Measurements from ENCODE around the gene LEFTY1. TPM values are rescaled to one million over a fixed set of nuclear protein-coding genes. Genes with fewer than 3 reads are reported as not detected.

Gene LEFTY1
- total RNA-seq, 2 experiments from 2014 or later, result 0.19 TPM; not detected in 1

DNA sequence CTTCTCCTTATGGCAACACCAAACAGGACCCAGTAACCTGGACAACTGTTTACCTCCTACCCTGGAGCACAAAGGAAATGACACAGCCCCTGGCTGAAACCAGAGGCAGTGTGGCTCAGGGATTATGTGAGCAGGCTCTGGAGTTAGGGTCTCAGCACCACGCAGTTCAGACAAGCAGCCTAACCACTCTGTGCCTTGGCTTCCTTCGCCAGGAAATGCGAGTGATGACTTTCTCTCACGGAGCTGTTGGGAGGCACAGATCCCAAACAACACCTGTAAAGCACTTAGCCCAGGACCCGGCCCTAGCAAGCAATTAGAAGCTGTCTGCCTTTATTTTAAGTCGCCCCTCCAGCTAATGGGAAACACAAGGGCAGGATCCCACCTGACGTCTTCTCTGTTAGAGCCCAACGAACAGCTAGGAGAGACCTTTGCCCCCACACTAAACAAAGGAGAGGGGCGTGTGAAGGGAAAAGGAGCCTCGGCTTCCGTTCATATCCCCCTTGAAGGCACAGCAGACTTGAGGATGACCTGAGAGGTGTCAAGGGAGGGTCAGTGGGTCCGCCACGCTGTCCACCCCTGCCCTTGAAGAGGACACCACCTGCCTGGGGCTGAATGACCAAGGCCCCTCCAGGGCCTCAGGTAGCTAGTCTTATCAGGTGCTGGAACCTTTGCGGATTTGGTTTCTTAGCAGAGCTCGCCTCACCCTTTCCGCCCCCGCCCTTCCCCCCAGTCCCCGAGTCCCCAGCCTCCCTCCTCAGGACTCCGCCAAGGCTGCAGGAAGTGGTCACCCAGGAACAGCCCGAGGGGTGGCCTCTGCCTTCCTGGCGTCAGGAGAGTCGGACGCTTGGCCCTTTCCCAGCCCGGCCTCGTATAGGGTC lies 7.6 kb downstream of the LEFTY1 start:
- Mint-ChIP-seq H3K36me3 (peaks cover 11% of the 10 kb centered on the region), H3K4me1 (peaks cover 43% of the 10 kb centered on the region), H3K9me3 (no peaks in the 10 kb centered on the region), H3K27me3 (peaks cover 7% of the 10 kb centered on the region), H3K27ac (peak overlapping the region; percentile 90), H3K4me3 (peak overlapping the region; percentile 87)
- ATAC-seq (ENCODE audit: low read depth), result peak; percentile 38
- POLR2A ChIA-PET, result interaction anchor here (0.6 to 4.5 kb wide), 22 partner anchors 9 to 454 kb away, joined by 3 to 63 read pairs (median 6); partner anchors contain the start of genes H3-3A, LBR, PYCR2 and SDE2
- peak; percentile 70 for DNase-seq

DNA sequence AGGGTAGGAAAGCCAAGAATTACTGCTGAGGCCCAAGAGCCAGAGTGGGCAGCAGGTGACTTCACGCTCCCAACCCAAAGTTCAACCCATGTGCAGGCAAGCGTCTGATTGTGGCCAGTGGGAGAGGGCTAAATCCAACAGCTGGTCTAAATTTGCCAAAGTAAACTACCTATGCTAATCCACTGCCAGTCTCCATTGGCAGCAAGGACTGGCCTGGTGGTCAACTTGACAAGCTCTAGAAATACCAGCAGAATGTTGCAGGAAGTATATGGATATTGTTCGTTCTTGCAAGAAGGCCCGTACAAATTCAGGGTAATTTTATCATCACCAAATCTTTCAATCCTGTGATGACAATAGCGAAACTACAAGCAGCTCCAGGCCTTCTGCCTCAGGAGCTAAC lies 8.3 kb downstream of the LEFTY1 start:
- H3K4me3 Mint-ChIP-seq, result peak overlapping the region; percentile 87
- POLR2A ChIA-PET, result interaction anchor here (0.7 to 4.5 kb wide), 15 partner anchors 9 to 413 kb away, joined by 3 to 63 read pairs (median 10); partner anchors contain the start of genes PYCR2, SDE2 and SRP9
- H3K9me3 Mint-ChIP-seq, result no peaks in the 10 kb centered on the region
- peak overlapping the region; percentile 90 for H3K27ac Mint-ChIP-seq
- no peak for DNase-seq
- peaks cover 7% of the 10 kb centered on the region for H3K27me3 Mint-ChIP-seq
- H3K4me1 Mint-ChIP-seq, result peaks cover 49% of the 10 kb centered on the region
- ATAC-seq (ENCODE audit: low read depth), result no peak
- peaks cover 14% of the 10 kb centered on the region for H3K36me3 Mint-ChIP-seq

DNA sequence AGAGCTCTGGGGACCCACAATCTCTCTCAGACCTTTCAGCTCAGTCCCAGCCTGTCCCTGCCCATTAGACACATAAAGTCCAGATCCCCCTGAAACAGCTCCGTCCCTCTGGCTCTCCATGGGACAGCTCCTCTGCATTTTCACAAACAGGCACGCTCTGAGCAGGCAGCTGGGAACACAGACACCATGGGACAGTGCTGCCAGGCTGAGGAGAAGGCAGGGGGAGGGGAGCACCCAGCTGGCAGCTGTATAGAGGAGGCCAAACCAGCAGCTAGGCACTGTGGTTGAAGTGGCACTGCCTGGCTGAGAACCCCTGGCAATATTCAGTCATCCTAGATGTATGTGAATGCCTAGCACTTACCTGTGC lies 8.7 kb downstream of the LEFTY1 start:
- DNase-seq (no peak), ATAC-seq (ENCODE audit: low read depth) (no peak)
- Mint-ChIP-seq H3K27me3 (peaks cover 7% of the 10 kb centered on the region), H3K36me3 (peaks cover 16% of the 10 kb centered on the region), H3K9me3 (no peaks in the 10 kb centered on the region), H3K4me1 (peaks cover 52% of the 10 kb centered on the region), H3K4me3 (peak overlapping the region; percentile 87), H3K27ac (peak overlapping the region; percentile 70)
- POLR2A ChIA-PET, result interaction anchor here (0.6 to 4.5 kb wide), 11 partner anchors 10 to 412 kb away, joined by 3 to 63 read pairs (median 12); partner anchors contain the start of genes PYCR2, SDE2 and SRP9

DNA sequence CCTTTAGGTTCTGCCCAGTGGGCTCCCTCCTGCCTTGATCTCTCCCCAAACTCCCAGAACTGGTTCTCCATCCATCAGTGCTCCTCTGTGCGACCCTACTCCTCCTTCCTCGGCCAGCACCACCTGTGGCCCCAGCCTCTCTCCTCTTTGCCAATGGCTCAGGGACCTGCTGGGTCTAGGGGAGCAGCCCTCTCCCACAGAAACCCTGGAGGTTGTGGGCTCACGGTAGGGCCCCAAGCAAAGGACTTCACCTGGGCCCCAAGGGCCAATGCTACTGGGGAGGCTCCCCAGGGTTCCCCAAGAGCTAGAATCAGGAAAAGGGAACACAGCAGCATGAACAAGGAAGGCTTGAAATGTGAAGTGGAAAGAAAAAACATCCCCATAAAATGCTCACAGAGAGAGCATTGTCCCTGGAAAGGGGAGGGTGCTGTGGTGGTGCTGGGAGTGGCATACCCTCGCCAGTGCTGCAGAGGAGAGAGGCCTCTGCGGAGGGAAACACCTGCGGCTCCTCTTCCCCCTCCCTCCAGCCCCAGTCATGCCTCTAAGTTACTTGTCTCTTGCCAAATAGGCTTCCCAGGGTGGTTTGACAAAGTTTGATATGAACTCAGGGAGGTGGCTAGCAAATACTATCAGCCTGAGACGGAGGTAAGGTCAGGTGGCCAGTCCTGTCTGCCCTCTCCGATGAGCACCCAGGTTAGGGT lies 9.3 kb downstream of the LEFTY1 start:
- ATAC-seq (ENCODE audit: low read depth) (no peak), DNase-seq (no peak)
- H3K4me1 Mint-ChIP-seq, result peaks cover 55% of the 10 kb centered on the region
- H3K27ac Mint-ChIP-seq, result peak overlapping the region; percentile 70
- POLR2A ChIA-PET, result interaction anchor here (0.6 to 4.5 kb wide), 5 partner anchors 9 to 120 kb away, joined by 3 to 63 read pairs (median 16); partner anchors contain the start of genes PYCR2, SDE2 and SRP9
- no peaks in the 10 kb centered on the region for H3K9me3 Mint-ChIP-seq
- H3K27me3 Mint-ChIP-seq, result peaks cover 7% of the 10 kb centered on the region
- peak overlapping the region; percentile 87 for H3K4me3 Mint-ChIP-seq
- H3K36me3 Mint-ChIP-seq, result peaks cover 19% of the 10 kb centered on the region

DNA sequence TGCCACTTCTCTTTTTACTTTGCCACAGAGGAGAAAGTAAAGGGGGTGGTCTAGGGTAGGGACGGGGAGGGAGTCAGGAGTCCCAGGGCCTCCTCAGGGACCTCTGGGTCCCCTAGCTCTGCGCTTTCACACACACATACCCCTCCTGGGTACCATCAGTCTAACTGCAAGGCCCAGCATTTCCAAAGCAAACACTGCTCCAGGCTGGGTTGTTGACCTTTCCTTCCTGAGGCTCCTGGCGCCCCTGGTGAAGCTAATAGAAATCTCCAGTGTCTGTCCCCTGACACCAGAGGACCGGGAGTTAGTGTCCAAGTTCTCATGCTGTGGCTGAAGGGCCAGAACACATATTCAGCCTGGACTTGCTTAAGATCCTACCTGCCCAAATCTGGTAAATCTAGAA lies 10.7 kb downstream of the LEFTY1 start:
- Mint-ChIP-seq H3K9me3 (no peaks in the 10 kb centered on the region), H3K4me3 (no peak overlapping the region), H3K36me3 (peaks cover 24% of the 10 kb centered on the region), H3K27ac (no peak overlapping the region), H3K27me3 (peaks cover under 1% of the 10 kb centered on the region), H3K4me1 (peaks cover 52% of the 10 kb centered on the region)
- ATAC-seq (ENCODE audit: low read depth) (no peak), DNase-seq (no peak)
- POLR2A ChIA-PET, result interaction anchor here (1.3 to 1.6 kb wide), 3 partner anchors 11 to 100 kb away, joined by 3 read pairs; no protein-coding TSS in a partner anchor

DNA sequence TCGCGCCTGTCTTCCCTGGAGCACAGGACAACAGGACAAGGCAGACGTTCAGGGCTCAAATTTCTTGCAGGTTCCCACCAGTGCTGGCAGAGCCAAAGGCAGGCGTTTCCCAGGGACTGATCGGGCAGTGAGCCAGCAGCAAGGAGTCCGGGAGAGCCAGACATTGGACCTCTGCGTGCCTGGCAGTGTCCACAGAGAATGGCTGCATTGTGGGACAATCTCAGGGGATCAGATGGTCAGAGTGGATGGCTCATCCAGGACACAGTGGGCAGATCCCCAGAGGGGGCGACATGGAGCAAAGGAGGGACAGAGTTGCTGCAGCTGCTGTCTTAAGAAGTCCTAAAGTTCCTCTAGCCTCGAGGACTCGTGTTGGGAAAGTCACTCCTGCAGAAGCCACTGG lies 11.4 kb downstream of the LEFTY1 start:
- POLR2A ChIA-PET, result interaction anchor here (1.3 to 2.2 kb wide), 4 partner anchors 11 to 100 kb away, joined by 3 to 6 read pairs (median 3); partner anchors contain the start of gene PYCR2
- Mint-ChIP-seq H3K27ac (peak overlapping the region; percentile 71), H3K4me3 (no peak overlapping the region), H3K9me3 (no peaks in the 10 kb centered on the region), H3K27me3 (no peaks in the 10 kb centered on the region), H3K36me3 (peaks cover 29% of the 10 kb centered on the region), H3K4me1 (peaks cover 52% of the 10 kb centered on the region)
- no peak for ATAC-seq (ENCODE audit: low read depth)
- DNase-seq, result no peak

DNA sequence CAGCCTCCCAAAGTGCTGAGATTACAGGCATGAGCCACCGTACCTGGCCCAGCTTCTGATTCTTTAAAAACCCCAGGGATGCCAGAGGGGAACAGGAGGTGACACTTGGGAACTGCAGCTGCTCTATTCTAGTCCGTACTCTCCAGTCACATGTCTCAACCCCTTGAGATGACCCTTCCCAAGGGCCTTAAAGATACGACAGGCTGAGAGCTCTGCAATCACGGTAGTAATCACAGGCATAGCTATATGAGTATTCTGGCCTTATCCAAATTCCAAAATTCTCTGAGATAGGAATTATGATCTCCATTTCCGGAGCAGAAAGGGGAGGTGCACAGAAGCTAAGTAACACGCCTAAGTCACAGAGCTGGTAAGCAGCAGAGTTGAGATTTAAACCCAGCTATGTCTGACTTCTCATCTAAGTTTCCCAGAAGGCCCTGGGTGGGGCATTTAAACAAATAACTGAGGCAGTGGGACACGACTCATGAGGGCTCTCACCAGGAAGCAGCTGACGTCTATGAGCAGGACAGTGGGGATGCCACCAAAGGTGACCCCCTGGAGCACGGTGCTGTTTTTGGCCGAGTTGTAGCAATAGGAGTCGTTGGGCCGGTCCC lies 11.9 kb downstream of the LEFTY1 start:
- no peak overlapping the region for H3K4me3 Mint-ChIP-seq
- ATAC-seq (ENCODE audit: low read depth) (no peak), DNase-seq (no peak)
- no peaks in the 10 kb centered on the region for H3K9me3 Mint-ChIP-seq
- H3K27ac Mint-ChIP-seq, result no peak overlapping the region
- H3K36me3 Mint-ChIP-seq, result peaks cover 29% of the 10 kb centered on the region
- no peaks in the 10 kb centered on the region for H3K27me3 Mint-ChIP-seq
- H3K4me1 Mint-ChIP-seq, result peaks cover 52% of the 10 kb centered on the region
- POLR2A ChIA-PET, result interaction anchor here (0.5 to 2.2 kb wide), 3 partner anchors 10 to 47 kb away, joined by 3 to 6 read pairs (median 5); partner anchors contain the start of gene PYCR2

DNA sequence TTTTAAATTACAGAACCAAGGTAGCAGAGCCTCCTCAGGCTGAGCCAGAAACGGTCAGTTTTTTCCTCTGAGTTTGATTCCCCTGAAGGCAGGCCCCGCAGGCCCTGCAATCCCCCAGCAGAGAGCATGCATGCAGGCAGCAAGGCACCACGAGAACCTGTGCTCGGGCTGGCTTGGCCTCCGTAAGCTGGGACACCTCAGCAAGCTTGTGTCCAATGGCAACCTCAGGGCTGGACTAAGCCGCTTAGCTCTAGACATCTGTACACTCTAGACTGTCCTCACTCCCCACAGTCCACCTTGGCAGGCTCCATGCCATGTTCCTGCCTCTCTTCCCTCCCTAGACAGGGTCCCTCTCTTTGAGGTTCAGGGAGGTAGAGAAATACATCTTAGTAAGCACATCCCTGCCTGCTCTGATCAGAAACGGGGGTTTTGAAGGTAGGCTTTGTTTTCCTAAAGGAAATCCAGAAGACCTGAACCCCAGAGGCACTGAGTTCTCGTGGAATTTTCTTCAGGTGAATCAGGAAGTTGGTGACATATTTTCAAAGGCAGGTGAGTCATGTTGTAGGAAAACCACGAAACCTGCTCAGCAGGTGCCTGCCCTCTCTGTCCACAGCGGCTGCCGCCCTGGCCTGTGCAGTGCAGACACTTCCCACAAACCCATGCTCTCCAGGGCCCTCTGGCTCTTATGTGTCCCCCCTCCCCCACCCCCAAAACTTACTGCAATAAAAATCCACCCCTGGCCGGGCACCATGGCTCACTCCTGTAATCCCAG lies 13.7 kb downstream of the LEFTY1 start:
- Mint-ChIP-seq H3K4me3 (no peak overlapping the region), H3K36me3 (peaks cover 45% of the 10 kb centered on the region), H3K9me3 (no peaks in the 10 kb centered on the region), H3K27ac (peak overlapping the region; percentile 12), H3K27me3 (no peaks in the 10 kb centered on the region), H3K4me1 (peaks cover 56% of the 10 kb centered on the region)
- ATAC-seq (ENCODE audit: low read depth), result no peak
- POLR2A ChIA-PET, result interaction anchor here (0.6 to 2.2 kb wide), 5 partner anchors 17 to 73 kb away, joined by 3 to 7 read pairs (median 3); partner anchors contain the start of gene PYCR2
- no peak for DNase-seq

DNA sequence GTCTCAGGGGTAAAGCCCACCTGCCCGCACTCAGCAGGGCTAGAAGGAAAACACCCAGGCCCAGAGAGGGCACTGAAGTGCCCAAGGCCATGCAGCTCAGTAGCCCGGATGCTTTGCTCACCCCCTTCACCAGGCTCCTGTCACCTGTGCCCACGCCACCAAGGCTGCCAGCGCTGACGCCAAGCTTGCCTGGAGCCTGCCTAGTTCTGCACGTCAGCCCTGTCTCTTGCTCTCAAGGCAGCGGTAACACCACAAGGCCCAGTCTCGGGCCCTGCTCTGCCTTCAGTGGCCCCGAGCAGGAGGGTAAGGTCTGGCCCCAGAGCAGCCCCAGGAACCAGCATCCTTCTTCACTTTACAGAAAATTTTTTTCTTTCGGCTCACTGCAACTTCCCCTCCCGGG lies 14.5 kb downstream of the LEFTY1 start:
- Mint-ChIP-seq H3K36me3 (peaks cover 41% of the 10 kb centered on the region), H3K4me3 (no peak overlapping the region), H3K27ac (no peak overlapping the region), H3K4me1 (peaks cover 48% of the 10 kb centered on the region), H3K9me3 (no peaks in the 10 kb centered on the region), H3K27me3 (no peaks in the 10 kb centered on the region)
- POLR2A ChIA-PET, result interaction anchor here (0.6 to 1.2 kb wide), 3 partner anchors 24 to 125 kb away, joined by 3 read pairs; partner anchors contain the start of gene SDE2
- DNase-seq (no peak), ATAC-seq (ENCODE audit: low read depth) (no peak)

DNA sequence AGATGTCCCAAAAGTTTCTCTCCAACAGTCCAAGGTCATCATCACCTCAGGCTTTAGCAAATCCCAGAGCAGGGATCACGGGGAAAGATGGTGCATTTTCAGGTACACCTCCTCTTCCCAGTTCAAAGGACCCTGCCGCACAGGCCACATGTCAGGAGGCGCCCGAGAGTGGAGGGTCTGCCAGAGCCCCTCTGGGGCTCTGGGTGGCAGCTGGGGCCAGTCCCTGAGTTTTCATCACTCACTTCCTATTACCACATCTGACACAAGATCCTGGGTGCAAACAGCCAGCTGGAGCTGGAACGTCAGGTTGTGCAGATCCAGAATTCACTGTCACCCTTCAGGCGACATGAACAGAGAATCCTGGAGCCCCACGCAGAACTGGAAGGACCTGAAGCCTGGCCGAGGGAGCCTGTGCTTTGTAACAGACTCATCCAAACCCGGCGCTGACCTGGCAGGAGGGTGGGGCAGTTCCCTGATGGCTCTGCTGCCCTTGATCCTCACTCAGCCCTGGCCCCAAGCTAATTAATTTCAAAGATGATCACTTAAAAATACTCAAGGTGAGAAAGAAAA lies 15.6 kb downstream of the LEFTY1 start:
- peaks cover 41% of the 10 kb centered on the region for H3K4me1 Mint-ChIP-seq

DNA sequence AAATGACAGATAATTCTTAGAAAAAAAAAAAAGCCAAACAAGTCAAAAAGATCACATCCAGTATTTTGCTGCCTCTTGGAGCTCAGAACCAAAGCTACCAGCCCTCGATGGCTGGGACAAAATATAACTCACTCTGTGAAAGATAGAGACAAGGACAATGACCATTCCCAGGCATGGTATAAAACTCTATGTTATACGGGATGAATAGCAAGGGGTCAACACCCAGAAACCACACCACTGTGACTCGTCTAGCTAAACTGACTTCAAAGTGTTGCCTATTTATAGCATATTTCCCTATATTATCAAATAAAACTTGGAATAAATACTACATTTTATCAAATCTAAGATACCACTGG lies 16.9 kb downstream of the LEFTY1 start:
- no peak for DNase-seq
- H3K36me3 Mint-ChIP-seq, result peaks cover 46% of the 10 kb centered on the region
- H3K4me3 Mint-ChIP-seq, result no peak overlapping the region
- H3K27me3 Mint-ChIP-seq, result no peaks in the 10 kb centered on the region
- no peaks in the 10 kb centered on the region for H3K9me3 Mint-ChIP-seq
- H3K4me1 Mint-ChIP-seq, result peaks cover 42% of the 10 kb centered on the region
- POLR2A ChIA-PET, result interaction anchor here (0.7 to 4.4 kb wide), 2 partner anchors 10 to 28 kb away, joined by 4 to 22 read pairs; partner anchors contain the start of gene TMEM63A
- H3K27ac Mint-ChIP-seq, result no peak overlapping the region
- no peak for ATAC-seq (ENCODE audit: low read depth)

More for the DNA sequence above, 15.6 kb downstream of the LEFTY1 start:
- POLR2A ChIA-PET, result interaction anchor here (0.7 to 4.4 kb wide), 3 partner anchors 9 to 200 kb away, joined by 3 to 22 read pairs (median 4); partner anchors contain the start of genes SDE2 and TMEM63A
- Mint-ChIP-seq H3K27ac (no peak overlapping the region), H3K27me3 (no peaks in the 10 kb centered on the region), H3K36me3 (peaks cover 40% of the 10 kb centered on the region), H3K4me3 (no peak overlapping the region), H3K9me3 (no peaks in the 10 kb centered on the region)
- no peak for DNase-seq
- ATAC-seq (ENCODE audit: low read depth), result no peak

Data from activated naive CD8-positive, alpha-beta T cell treated with anti-CD3 and anti-CD28 coated beads, Interleukin-2, amount 10 ng/mL, durations not matched to agents 7 days and 5 days (primary cell).